Mesenchymal stem cell (in vitro differentiated cells and primary cell): ENCODE measurements around the gene SPINK14.

ENCODE experiments used
- DNase-seq: peaks from one replicate; pipeline ENCODE4 v3.0.0-alpha.2; 2013
- H2AFZ ChIP-seq: one replicate; pipeline ENCODE4 v1.6.1; 2013; ENCODE audit warnings: low read depth, mild to moderate bottlenecking, control low read depth, inconsistent platforms, low read length, moderate library complexity
- H2AK5ac ChIP-seq: 2 replicates; pipeline ENCODE4 v1.6.1; 2013; ENCODE audit warnings: low read length, moderate library complexity, mild to moderate bottlenecking, inconsistent platforms; ENCODE audit not compliant: severe bottlenecking
- H2BK120ac ChIP-seq: one replicate; pipeline ENCODE4 v1.6.1; 2013; ENCODE audit warnings: low read depth, mild to moderate bottlenecking, inconsistent platforms, low read length, moderate library complexity
- H2BK12ac ChIP-seq, 2 experiments: one replicate each; pipeline ENCODE4 v1.6.1; 2013; ENCODE audit warnings: inconsistent platforms in 2 of 2, low read length in 2 of 2, mild to moderate bottlenecking in 2 of 2, moderate library complexity in 2 of 2, control low read depth in 1 of 2
- H2BK15ac ChIP-seq: one replicate; pipeline ENCODE4 v1.6.1; 2013; ENCODE audit warnings: mild to moderate bottlenecking, low read depth, inconsistent platforms; ENCODE audit not compliant: poor library complexity, severe bottlenecking
- H2BK5ac ChIP-seq: 2 replicates; pipeline ENCODE4 v1.6.1; 2013; ENCODE audit warnings: low read depth, mild to moderate bottlenecking, low read length, control low read depth, inconsistent platforms; ENCODE audit not compliant: poor library complexity, severe bottlenecking
- H3K14ac ChIP-seq, 2 experiments: one replicate each; pipeline ENCODE4 v1.6.1; 2013; ENCODE audit warnings: inconsistent platforms in 2 of 2, low read length in 2 of 2, control low read depth in 1 of 2, mild to moderate bottlenecking in 1 of 2, moderate library complexity in 1 of 2
- H3K18ac ChIP-seq, 2 experiments: one replicate each; pipeline ENCODE4 v1.6.1; 2013; ENCODE audit warnings: inconsistent platforms in 2 of 2, low read length in 2 of 2, control low read depth in 1 of 2, low read depth in 1 of 2, mild to moderate bottlenecking in 1 of 2
- H3K23ac ChIP-seq, 2 experiments: one replicate each; pipeline ENCODE4 v1.6.1; 2013; ENCODE audit warnings: inconsistent platforms in 2 of 2, low read length in 2 of 2, mild to moderate bottlenecking in 2 of 2, moderate library complexity in 2 of 2, control low read depth in 1 of 2
- H3K27ac ChIP-seq: 2 replicates; pipeline ENCODE4 v1.5.1; 2013; ENCODE audit warnings: mild to moderate bottlenecking, moderate library complexity, low read length, control low read depth, inconsistent platforms; ENCODE audit not compliant: poor library complexity, severe bottlenecking
- H3K27me3 ChIP-seq, 2 experiments: 2 replicates each; pipeline versions ENCODE4 v1.6.1 to v1.7.0; 2013; ENCODE audit warnings: low read length in 2 of 2, mild to moderate bottlenecking in 2 of 2, moderate library complexity in 2 of 2, control low read depth in 1 of 2, inconsistent platforms in 1 of 2; ENCODE audit not compliant: control insufficient read depth in 1 of 2, insufficient read depth in 1 of 2
- H3K36me3 ChIP-seq, 2 experiments: 2 replicates each; pipeline versions ENCODE4 v1.6.1 to v1.7.0; 2013; ENCODE audit warnings: low read length in 2 of 2, control low read depth in 1 of 2, inconsistent platforms in 1 of 2, low read depth in 1 of 2, mild to moderate bottlenecking in 1 of 2; ENCODE audit not compliant: insufficient read depth in 2 of 2, control insufficient read depth in 1 of 2
- H3K4ac ChIP-seq, 2 experiments: one replicate each; pipeline ENCODE4 v1.6.1; 2013; ENCODE audit warnings: inconsistent platforms in 2 of 2, low read length in 2 of 2, mild to moderate bottlenecking in 2 of 2, moderate library complexity in 2 of 2, control low read depth in 1 of 2, low read depth in 1 of 2
- H3K4me1 ChIP-seq: 2 replicates; pipeline ENCODE4 v1.6.1; 2013; ENCODE audit warnings: low read depth, low read length, control low read depth; ENCODE audit not compliant: control insufficient read depth, insufficient read depth
- H3K4me2 ChIP-seq: 2 replicates; pipeline ENCODE4 v1.6.1; 2013; ENCODE audit warnings: low read length, mild to moderate bottlenecking, inconsistent platforms; ENCODE audit not compliant: poor library complexity, severe bottlenecking
- H3K4me3 ChIP-seq, 2 experiments: 2 replicates each; pipeline versions ENCODE4 v1.5.1 to v1.7.0; 2013; ENCODE audit warnings: low read length in 2 of 2, mild to moderate bottlenecking in 2 of 2, control low read depth in 1 of 2, low read depth in 1 of 2; ENCODE audit not compliant: insufficient read depth in 1 of 2
- H3K79me1 ChIP-seq: replicated peaks from 2 replicates; pipeline ENCODE4 v1.6.1; 2013; ENCODE audit warnings: mild to moderate bottlenecking, control low read depth, low read length, inconsistent platforms; ENCODE audit not compliant: poor library complexity, severe bottlenecking
- H3K9ac ChIP-seq: 2 replicates; pipeline ENCODE4 v1.7.0; 2013; ENCODE audit warnings: mild to moderate bottlenecking, low read length, moderate library complexity
- H3K9me3 ChIP-seq: 2 replicates; pipeline ENCODE4 v1.7.0; 2013; ENCODE audit warnings: mild to moderate bottlenecking, low read length; ENCODE audit not compliant: control insufficient read depth
- H4K8ac ChIP-seq: one replicate; pipeline ENCODE4 v1.6.1; 2013; ENCODE audit warnings: inconsistent platforms, mild to moderate bottlenecking, low read length, moderate library complexity
- H4K91ac ChIP-seq: one replicate; pipeline ENCODE4 v1.6.1; 2013; ENCODE audit warnings: mild to moderate bottlenecking, low read length, inconsistent platforms
- WGBS: methylation state at CpG from one replicate; pipeline ENCODE4 v1.1.7; 2013; ENCODE audit warnings: mixed read lengths; 5-methylcytosine and 5-hydroxymethylcytosine counted together

Gene SPINK14

GRCh38 chr5:148140846-148141245 is 27.5 kb upstream of the SPINK14 start:
- Histone ChIP-seq H3K18ac (no peak overlapping the region), H2BK120ac (no peak overlapping the region), H3K4me2 (no peak overlapping the region), H3K4me1 (no peaks in the 10 kb centered on the region), H3K36me3 (no peaks in the 10 kb centered on the region), H3K27ac (no peak overlapping the region), H2AFZ (no peak overlapping the region), H2BK15ac (no peak overlapping the region), H3K23ac (no peak overlapping the region), H3K27me3 (peaks cover 0 to 6% of the 10 kb centered on the region in 2 experiments), H3K14ac (no peak overlapping the region), H3K9ac (no peak overlapping the region), H3K4ac (no peak overlapping the region), H3K9me3 (no peaks in the 10 kb centered on the region), H2BK12ac (no peak overlapping the region), H3K79me1 (no peaks in the 10 kb centered on the region), H2AK5ac (no peak overlapping the region), H2BK5ac (no peak overlapping the region), H4K8ac (no peak overlapping the region), H3K4me3 (no peak overlapping the region), H4K91ac (no peak overlapping the region)
- no peak for DNase-seq
- no CpG with 5 or more reads among the region's 3 CpGs for WGBS

DNA sequence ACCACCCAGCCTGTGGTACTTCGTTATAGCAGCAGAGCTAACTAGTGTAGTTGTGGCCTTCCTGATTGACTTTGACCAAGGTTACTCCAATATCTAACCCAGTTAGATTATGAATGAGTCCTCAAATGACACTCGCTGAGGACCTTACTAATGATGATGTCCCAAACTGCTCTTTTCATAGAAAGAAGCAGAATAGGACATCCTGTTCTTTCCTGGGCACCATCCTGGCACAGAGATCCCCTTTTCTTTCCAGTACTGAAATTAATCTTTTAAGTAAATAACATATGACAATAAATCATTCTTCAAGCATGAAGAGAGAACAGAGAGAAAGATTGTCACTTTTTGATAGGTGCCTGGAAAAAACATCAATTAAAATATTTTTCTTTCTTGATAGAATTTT is 26.7 kb upstream of the SPINK14 start:
- WGBS, result 91% methylated on average over 2 of the region's 2 CpGs
- Histone ChIP-seq H3K4me3 (no peak overlapping the region), H4K91ac (no peak overlapping the region), H2BK15ac (no peak overlapping the region), H2AK5ac (no peak overlapping the region), H3K36me3 (no peaks in the 10 kb centered on the region), H3K4me1 (no peaks in the 10 kb centered on the region), H2BK12ac (no peak overlapping the region), H2BK120ac (no peak overlapping the region), H3K23ac (no peak overlapping the region), H3K79me1 (no peaks in the 10 kb centered on the region), H3K18ac (no peak overlapping the region), H2BK5ac (no peak overlapping the region), H3K9me3 (no peaks in the 10 kb centered on the region), H3K27ac (no peak overlapping the region), H3K14ac (no peak overlapping the region), H3K27me3 (peaks cover 0 to 6% of the 10 kb centered on the region in 2 experiments), H3K9ac (no peak overlapping the region), H3K4ac (no peak overlapping the region), H3K4me2 (no peak overlapping the region), H2AFZ (no peak overlapping the region), H4K8ac (no peak overlapping the region)
- DNase-seq, result no peak

DNA sequence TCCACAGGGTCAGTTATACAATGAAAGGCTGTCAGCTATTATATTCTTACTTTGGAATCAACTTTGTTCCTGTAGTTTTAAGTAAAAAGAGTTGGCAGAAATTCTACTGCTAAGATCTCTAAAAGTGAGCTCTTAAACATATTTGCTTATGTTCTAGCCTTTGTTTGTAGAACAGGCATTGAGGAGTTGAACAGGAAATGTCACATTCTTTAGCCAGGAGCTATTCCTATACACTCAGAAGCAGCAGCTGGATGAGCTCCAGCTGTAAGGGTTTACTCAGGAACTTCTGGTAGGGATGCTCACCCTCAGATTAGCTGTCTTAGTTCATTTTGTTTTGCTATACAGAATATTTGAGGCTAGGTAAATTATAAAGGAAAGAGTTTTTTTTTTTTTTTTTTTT is 22.4 kb upstream of the SPINK14 start:
- H3K79me1 ChIP-seq, result no peaks in the 10 kb centered on the region
- no peak overlapping the region for H2BK5ac ChIP-seq
- no peak overlapping the region for H2BK12ac ChIP-seq
- H3K36me3 ChIP-seq, result no peaks in the 10 kb centered on the region
- no peak overlapping the region for H2BK120ac ChIP-seq
- no peak overlapping the region for H3K14ac ChIP-seq
- no peaks in the 10 kb centered on the region for H3K4me1 ChIP-seq
- peak; percentile 61 for DNase-seq
- no peak overlapping the region for H3K27ac ChIP-seq
- no peak overlapping the region for H3K9ac ChIP-seq
- no peak overlapping the region for H2BK15ac ChIP-seq
- no peak overlapping the region for H4K8ac ChIP-seq
- no peak overlapping the region for H3K4me2 ChIP-seq
- H3K18ac ChIP-seq, result no peak overlapping the region
- no peak overlapping the region for H2AK5ac ChIP-seq
- H3K4me3 ChIP-seq, result no peak overlapping the region
- H3K4ac ChIP-seq, result no peak overlapping the region
- no peak overlapping the region for H2AFZ ChIP-seq
- no peaks in the 10 kb centered on the region for H3K9me3 ChIP-seq
- no peak overlapping the region for H3K23ac ChIP-seq
- no peak overlapping the region for H4K91ac ChIP-seq
- no peaks in the 10 kb centered on the region for H3K27me3 ChIP-seq

- peak overlapping the region in 1 of 2 experiments; percentile 50 for H3K4ac ChIP-seq
- no peak overlapping the region for H3K14ac ChIP-seq
- H3K79me1 ChIP-seq, result no peaks in the 10 kb centered on the region
- H4K91ac ChIP-seq, result no peak overlapping the region
- no peak overlapping the region for H4K8ac ChIP-seq
- no peak overlapping the region for H3K4me2 ChIP-seq
- no peak overlapping the region for H3K4me3 ChIP-seq
- no peaks in the 10 kb centered on the region for H3K9me3 ChIP-seq
- no peaks in the 10 kb centered on the region for H3K36me3 ChIP-seq
- H2BK12ac ChIP-seq, result peak overlapping the region; percentile 38 to 90
- WGBS, result no CpG with 5 or more reads among the region's 1 CpG
- H2BK120ac ChIP-seq, result no peak overlapping the region
- no peak overlapping the region for H2AK5ac ChIP-seq
- no peak overlapping the region for H3K9ac ChIP-seq
- H3K18ac ChIP-seq, result peak overlapping the region in 1 of 2 experiments; percentile 30
- H3K4me1 ChIP-seq, result no peaks in the 10 kb centered on the region
- DNase-seq, result no peak
- H3K23ac ChIP-seq, result no peak overlapping the region
- H2BK5ac ChIP-seq, result no peak overlapping the region
- no peaks in the 10 kb centered on the region for H3K27me3 ChIP-seq
- H2BK15ac ChIP-seq, result no peak overlapping the region
- H2AFZ ChIP-seq, result no peak overlapping the region
- no peak overlapping the region for H3K27ac ChIP-seq
These were observed 21.9 kb upstream of the SPINK14 start for GRCh38 chr5:148146487-148146886.
